SJSA1 (cell line): Measurements from ENCODE around the gene SUSD1. TPM values are rescaled to one million over a fixed set of nuclear protein-coding genes. Genes with fewer than 3 reads are reported as not detected.

Source experiments
- DNase-seq, 2 experiments: peaks; one replicate each; pipeline ENCODE4 v3.0.0-alpha.2; 2015 to 2020; ENCODE audit warnings: low spot score in 2 of 2, low read depth in 1 of 2
- H3K27ac ChIP-seq: fragments of 250-450 bp; sonication (Bioruptor Pico); 2 replicates; pipeline ENCODE4 v1.5.1; 2020; ENCODE audit warnings: mild to moderate bottlenecking, moderate library complexity
- H3K27me3 ChIP-seq: fragments of 250-450 bp; sonication (Bioruptor Pico); replicated peaks from 2 replicates; pipeline ENCODE4 v1.5.1; 2020; ENCODE audit warnings: mild to moderate bottlenecking, moderate library complexity
- H3K36me3 ChIP-seq: fragments of 250-450 bp; sonication (Bioruptor Pico); 2 replicates; pipeline ENCODE4 v1.5.1; 2020; ENCODE audit warnings: mild to moderate bottlenecking
- H3K4me1 ChIP-seq: fragments of 250-450 bp; sonication (Bioruptor Pico); replicated peaks from 2 replicates; pipeline ENCODE4 v1.6.1; 2021; ENCODE audit warnings: mild to moderate bottlenecking
- H3K4me3 ChIP-seq: fragments of 250-450 bp; sonication (Bioruptor Pico); 2 replicates; pipeline ENCODE4 v1.5.1; 2020; ENCODE audit warnings: mild to moderate bottlenecking
- H3K9me3 ChIP-seq: fragments of 250-450 bp; sonication (Bioruptor Pico); replicated peaks from 2 replicates; pipeline ENCODE4 v1.5.1; 2020; ENCODE audit warnings: mild to moderate bottlenecking
- total RNA-seq: library from RNA; depleted of rRNA; stranded (reverse); fragments of >200 nt; shearing (Covaris generic); gene quantifications from 2 replicates; pipeline ENCODE4 v1.2.3, GENCODE V29; 2014

SUSD1 gene
- total RNA-seq, 1 experiment from 2014 or later: 32.8 TPM

GRCh38 chr9:112115970-112116753 lies 58.9 kb downstream of the SUSD1 start:
- DNase-seq: no peak
- no peak overlapping the region for H3K4me3 ChIP-seq
- H3K4me1 ChIP-seq: peaks cover 16% of the 10 kb centered on the region
- H3K27ac ChIP-seq: no peak overlapping the region
- H3K9me3 ChIP-seq: no peaks in the 10 kb centered on the region
- no peaks in the 10 kb centered on the region for H3K27me3 ChIP-seq
- peaks cover 17% of the 10 kb centered on the region for H3K36me3 ChIP-seq

DNA sequence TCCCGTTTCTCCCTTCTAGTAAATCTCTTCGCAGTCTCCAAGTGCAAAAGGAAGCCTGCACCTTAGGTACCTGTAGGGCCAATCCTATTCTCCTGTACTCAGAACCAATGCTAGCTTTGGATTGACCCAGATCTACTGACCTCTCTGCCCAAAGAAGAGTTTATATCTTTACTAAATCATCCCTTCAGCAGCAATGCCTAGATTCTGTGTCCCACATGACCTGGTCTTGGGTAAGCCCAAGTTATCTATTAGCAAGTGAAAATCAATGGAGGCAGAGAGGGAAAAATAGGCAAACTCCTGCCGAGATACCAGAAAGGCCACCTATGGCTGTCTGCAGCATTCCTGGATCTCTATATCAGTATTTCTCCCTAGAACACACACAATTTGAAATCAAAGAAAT lies 60.0 kb downstream of the SUSD1 start:
- Histone ChIP-seq H3K27me3 (no peaks in the 10 kb centered on the region), H3K27ac (no peak overlapping the region), H3K9me3 (no peaks in the 10 kb centered on the region), H3K36me3 (peaks cover 20% of the 10 kb centered on the region), H3K4me1 (peaks cover 16% of the 10 kb centered on the region), H3K4me3 (no peak overlapping the region)
- no peak for DNase-seq

- H3K36me3 ChIP-seq: peaks cover 20% of the 10 kb centered on the region
- DNase-seq: no peak
Measured at GRCh38 chr9:112112941-112113681, 62.0 kb downstream of the SUSD1 start.

GRCh38 chr9:112112519-112112918 lies 62.6 kb downstream of the SUSD1 start:
- DNase-seq: peak; percentile 68 to 82
- Histone ChIP-seq H3K4me3 (no peak overlapping the region), H3K36me3 (peaks cover 20% of the 10 kb centered on the region), H3K4me1 (peaks cover 16% of the 10 kb centered on the region), H3K27ac (peak overlapping the region; percentile 42), H3K9me3 (no peaks in the 10 kb centered on the region), H3K27me3 (no peaks in the 10 kb centered on the region)

More at GRCh38 chr9:112112941-112113681, 62.0 kb downstream of the SUSD1 start:
- Histone ChIP-seq H3K4me3 (no peak overlapping the region), H3K27ac (peak overlapping the region; percentile 42), H3K9me3 (no peaks in the 10 kb centered on the region), H3K27me3 (no peaks in the 10 kb centered on the region), H3K4me1 (peaks cover 16% of the 10 kb centered on the region)

- no peaks in the 10 kb centered on the region for H3K9me3 ChIP-seq
- H3K4me1 ChIP-seq: peaks cover 16% of the 10 kb centered on the region
- H3K4me3 ChIP-seq: no peak overlapping the region
- DNase-seq: no peak
- no peaks in the 10 kb centered on the region for H3K27me3 ChIP-seq
- H3K36me3 ChIP-seq: peaks cover 16% of the 10 kb centered on the region
- H3K27ac ChIP-seq: no peak overlapping the region
Measured at GRCh38 chr9:112111461-112111860, 63.6 kb downstream of the SUSD1 start.

- Histone ChIP-seq H3K4me1 (peaks cover 16% of the 10 kb centered on the region), H3K4me3 (no peak overlapping the region), H3K9me3 (no peaks in the 10 kb centered on the region), H3K27ac (no peak overlapping the region), H3K36me3 (peaks cover 15% of the 10 kb centered on the region), H3K27me3 (no peaks in the 10 kb centered on the region)
- no peak for DNase-seq
Measured at GRCh38 chr9:112110777-112111113, 64.4 kb downstream of the SUSD1 start.

GRCh38 chr9:112110094-112110776 lies 64.9 kb downstream of the SUSD1 start:
- peaks cover 16% of the 10 kb centered on the region for H3K4me1 ChIP-seq
- peaks cover 15% of the 10 kb centered on the region for H3K36me3 ChIP-seq
- no peak overlapping the region for H3K4me3 ChIP-seq
- H3K27ac ChIP-seq: no peak overlapping the region
- no peaks in the 10 kb centered on the region for H3K27me3 ChIP-seq
- no peaks in the 10 kb centered on the region for H3K9me3 ChIP-seq
- no peak for DNase-seq

DNA sequence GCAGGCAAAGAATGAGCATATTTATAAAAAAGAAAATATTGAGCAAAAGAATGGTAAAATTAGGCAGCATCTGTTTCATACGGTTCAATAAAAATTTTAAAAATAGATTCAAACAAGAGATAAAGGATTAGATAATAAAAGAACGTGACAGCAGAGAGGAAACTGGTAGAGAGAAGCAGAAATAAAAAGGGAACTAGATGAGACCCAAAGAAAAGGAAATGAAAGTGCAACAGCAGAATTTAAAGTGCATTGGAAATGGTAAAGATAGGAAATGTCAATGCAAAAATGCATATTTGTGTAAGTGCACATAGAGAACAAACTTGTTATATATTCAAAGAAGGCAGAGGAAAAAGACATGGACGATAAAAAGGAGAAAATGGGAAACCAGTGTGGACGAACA lies 70.2 kb downstream of the SUSD1 start:
- Histone ChIP-seq H3K27me3 (no peaks in the 10 kb centered on the region), H3K4me1 (no peaks in the 10 kb centered on the region), H3K9me3 (no peaks in the 10 kb centered on the region), H3K27ac (no peak overlapping the region), H3K4me3 (no peak overlapping the region), H3K36me3 (peaks cover 10% of the 10 kb centered on the region)
- no peak for DNase-seq

DNA sequence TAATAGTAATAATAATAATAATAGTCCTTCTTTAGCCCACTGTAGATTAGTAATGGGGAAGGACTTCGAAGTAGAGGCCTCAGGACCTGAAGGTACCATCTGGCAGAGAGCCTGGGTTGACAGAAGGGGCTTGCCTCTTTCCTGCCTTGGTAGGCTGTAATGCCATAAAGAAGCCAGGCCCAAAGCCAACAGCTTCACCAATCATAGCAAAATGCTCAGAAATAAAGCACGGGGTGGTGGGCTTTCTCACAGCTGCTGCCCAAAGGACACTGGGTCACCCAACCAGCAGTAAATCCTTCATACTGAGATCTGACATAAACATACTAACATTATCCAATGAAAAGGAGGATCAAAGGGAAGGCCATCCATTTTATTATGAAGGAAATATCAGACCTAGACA lies 70.7 kb downstream of the SUSD1 start:
- Histone ChIP-seq H3K4me1 (no peaks in the 10 kb centered on the region), H3K27me3 (no peaks in the 10 kb centered on the region)

GRCh38 chr9:112103405-112103804 lies 71.7 kb downstream of the SUSD1 start:
- peaks cover 15% of the 10 kb centered on the region for H3K36me3 ChIP-seq
- DNase-seq: no peak

More for the DNA sequence above, 70.7 kb downstream of the SUSD1 start:
- Histone ChIP-seq H3K4me3 (no peak overlapping the region), H3K36me3 (peaks cover 10% of the 10 kb centered on the region), H3K9me3 (no peaks in the 10 kb centered on the region), H3K27ac (no peak overlapping the region)
- DNase-seq: no peak

DNA sequence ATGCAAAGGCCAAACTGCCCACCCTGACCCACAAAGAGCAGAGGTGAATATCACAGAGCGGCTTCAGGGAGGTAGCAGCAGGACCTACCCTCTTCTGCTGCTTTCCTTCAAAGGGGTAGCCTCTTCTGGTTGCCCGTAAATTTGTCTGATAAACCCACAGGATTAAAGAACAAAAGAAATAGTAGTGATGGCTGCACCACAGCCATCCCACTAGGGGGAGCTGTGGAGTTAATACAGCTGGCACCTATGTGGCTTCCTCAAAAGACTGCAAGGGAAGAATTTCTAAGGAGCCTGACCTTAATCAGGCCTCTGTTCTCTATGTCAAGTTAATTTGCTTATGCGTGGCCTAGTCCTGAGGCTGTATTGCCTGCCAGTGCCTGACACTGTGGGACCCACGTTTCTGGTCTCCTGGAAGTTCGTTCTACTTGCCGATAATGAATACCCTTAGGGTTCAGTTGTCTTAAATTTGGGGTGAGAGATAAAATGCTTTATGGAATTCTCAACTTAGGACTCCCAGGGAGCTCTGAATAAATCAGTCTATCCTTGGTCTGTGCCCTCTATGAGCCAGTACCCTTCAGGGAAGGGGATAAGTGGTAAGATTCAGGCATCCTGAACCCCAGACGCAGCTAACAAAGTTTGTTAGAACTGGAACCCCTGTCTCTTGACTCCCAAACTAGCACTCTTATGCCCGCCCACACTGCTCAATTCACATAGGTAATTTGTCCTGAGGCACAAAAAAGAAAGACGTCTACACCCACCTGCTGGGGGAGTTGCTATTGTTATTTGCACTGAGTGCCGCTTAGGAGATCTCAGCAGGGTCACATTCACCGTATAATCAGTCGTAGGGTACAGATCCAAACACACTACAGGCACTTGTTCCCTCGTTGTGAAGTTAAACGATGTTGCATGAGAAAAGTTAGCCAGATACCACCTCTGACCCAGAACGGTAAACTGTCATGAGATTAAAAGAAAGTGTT lies 77.1 kb downstream of the SUSD1 start:
- Histone ChIP-seq H3K27ac (no peak overlapping the region), H3K4me3 (no peak overlapping the region), H3K27me3 (no peaks in the 10 kb centered on the region), H3K4me1 (no peaks in the 10 kb centered on the region), H3K9me3 (no peaks in the 10 kb centered on the region), H3K36me3 (peaks cover 35% of the 10 kb centered on the region)
- DNase-seq: peak; percentile 59 to 67

More at GRCh38 chr9:112103405-112103804, 71.7 kb downstream of the SUSD1 start:
- no peaks in the 10 kb centered on the region for H3K9me3 ChIP-seq
- no peak overlapping the region for H3K4me3 ChIP-seq
- H3K27ac ChIP-seq: no peak overlapping the region
- H3K27me3 ChIP-seq: no peaks in the 10 kb centered on the region
- no peaks in the 10 kb centered on the region for H3K4me1 ChIP-seq

- no peak overlapping the region for H3K27ac ChIP-seq
- no peaks in the 10 kb centered on the region for H3K27me3 ChIP-seq
- H3K4me1 ChIP-seq: no peaks in the 10 kb centered on the region
- H3K4me3 ChIP-seq: no peak overlapping the region
- no peak for DNase-seq
- no peaks in the 10 kb centered on the region for H3K9me3 ChIP-seq
- H3K36me3 ChIP-seq: peaks cover 36% of the 10 kb centered on the region
Measured at GRCh38 chr9:112094948-112095681, 80.0 kb downstream of the SUSD1 start.
